ENCODE results near the gene EIF4G3. TPM values are rescaled to one million over a fixed set of nuclear protein-coding genes. Genes with fewer than 3 reads are reported as not detected.
A peak's percentile ranks its signal among the peaks of the same experiment; 100 is the strongest.

The EIF4G3 gene
- total and polyA plus RNA-seq, 9 of the 15 experiments (the other 6 are each of a cell fraction or from before 2014, with no cell fraction given), result 6.7 to 40.5 (median 32.1) TPM

GRCh38 chr1:21160263-21160796 is 16.4 kb downstream of the EIF4G3 start:
- 0 out of 2 replicates have a peak, but pooled peaks have one; percentile 27 for TF ChIP-seq MAFG (tag; conservative IDR thresholded peaks at IDR 0.05)
- TF ChIP-seq ZNF316 (IDR thresholded peaks at IDR 0.05), result peak; percentile 76
- peak; percentile 57; the same call in 1 of the 2 replicates for TF ChIP-seq C11orf30 (IDR thresholded peaks at IDR 0.05; ENCODE audit: low read depth)
- no peak for TF ChIP-seq TCF7L2 (IDR thresholded peaks at IDR 0.05; ENCODE audit: low read depth, low read length)
- no peak for TF ChIP-seq RNF2 (IDR thresholded peaks at IDR 0.05)
- FAIRE-seq (no peak), ATAC-seq (no peak), DNase-seq (ENCODE audit: extremely low read depth in 1 of 4, low spot score in 3 of 4) (no peak)
- H3K9me1 ChIP-seq (ENCODE audit: control insufficient read depth, insufficient read depth, low read length), result no peaks in the 10 kb centered on the region
- H3K4me2 ChIP-seq (ENCODE audit: insufficient read depth, low read length), result no peak overlapping the region
- no TSS peak for BruUV-seq (replicated peaks)
- in situ Hi-C loops (cut with MboI) (no loop called here), intact Hi-C loops (cut with micrococcal nuclease) (no loop called here)
- no peaks in the 10 kb centered on the region for H3K9me3 ChIP-seq (replicated peaks; ENCODE audit: control insufficient read depth, insufficient read depth, low read depth, low read length)
- no peaks in the 10 kb centered on the region for H3K27me3 ChIP-seq (ENCODE audit: control insufficient read depth in 2 of 2, insufficient read depth in 2 of 2, low read length in 2 of 2)
- H3K36me3 ChIP-seq (ENCODE audit: control insufficient read depth, insufficient read depth, low read length), result peaks cover 3% of the 10 kb centered on the region; the same call in 2 of the 3 replicates
- no peak overlapping the region for H3K27ac ChIP-seq (ENCODE audit: extremely low read depth, low read depth, low read length)
- H2AFZ ChIP-seq (ENCODE audit: low read depth, low read length), result no peak overlapping the region
- peaks cover 38% of the 10 kb centered on the region for H3K79me2 ChIP-seq (ENCODE audit: control insufficient read depth, insufficient read depth, low read length)
- peaks cover 0 to 4% of the 10 kb centered on the region in 2 experiments; a peak in 1 of 5 replicates for H3K4me1 ChIP-seq (replicated peaks in 1 of 2; ENCODE audit: control insufficient read depth in 2 of 2, insufficient read depth in 2 of 2, low read length in 2 of 2)
- no peak overlapping the region for H3K9ac ChIP-seq (ENCODE audit: insufficient read depth in 1 of 2, low read depth in 2 of 2, low read length in 2 of 2)
- H3K4me3 ChIP-seq, result no peak overlapping the region
- 54% methylated on average over 3 of the region's 3 CpGs for WGBS (ENCODE audit: insufficient coverage, low coverage, missing lambda C conversion rate)
- H4K20me1 ChIP-seq (replicated peaks; ENCODE audit: control insufficient read depth, insufficient read depth, low read length), result no peaks in the 10 kb centered on the region
- ChIA-PET CTCF (ENCODE audit: low intra/inter-chr PET ratio) (no interaction called here), POLR2A (interaction anchor here (0.7 to 2.2 kb wide), 3 partner anchors 9 to 1079 kb away, joined by 3 to 7 read pairs (median 3); no protein-coding TSS in a partner anchor)

GRCh38 chr1:21157868-21158267 is 18.8 kb downstream of the EIF4G3 start:
- in situ Hi-C loops (cut with MboI), result no loop called here
- Histone ChIP-seq H3K4me1 (replicated peaks in 1 of 2; ENCODE audit: control insufficient read depth in 2 of 2, insufficient read depth in 2 of 2, low read length in 2 of 2) (no peaks in the 10 kb centered on the region), H3K4me3 (no peak overlapping the region), H3K9ac (ENCODE audit: insufficient read depth in 1 of 2, low read depth in 2 of 2, low read length in 2 of 2) (no peak overlapping the region), H3K4me2 (ENCODE audit: insufficient read depth, low read length) (no peak overlapping the region), H3K9me3 (replicated peaks; ENCODE audit: control insufficient read depth, insufficient read depth, low read depth, low read length) (no peaks in the 10 kb centered on the region), H3K79me2 (ENCODE audit: control insufficient read depth, insufficient read depth, low read length) (peaks cover 17% of the 10 kb centered on the region; the same call in 2 of the 3 replicates), H2AFZ (ENCODE audit: low read depth, low read length) (no peak overlapping the region), H3K27ac (ENCODE audit: extremely low read depth, low read depth, low read length) (no peak overlapping the region), H3K9me1 (ENCODE audit: control insufficient read depth, insufficient read depth, low read length) (no peaks in the 10 kb centered on the region), H3K27me3 (ENCODE audit: control insufficient read depth in 2 of 2, insufficient read depth in 2 of 2, low read length in 2 of 2) (no peaks in the 10 kb centered on the region), H4K20me1 (replicated peaks; ENCODE audit: control insufficient read depth, insufficient read depth, low read length) (no peaks in the 10 kb centered on the region), H3K36me3 (ENCODE audit: control insufficient read depth, insufficient read depth, low read length) (peaks cover 10% of the 10 kb centered on the region; the same call in 1 of the 3 replicates)
- BruUV-seq (replicated peaks), result no TSS peak
- DNase-seq (ENCODE audit: extremely low read depth in 1 of 4, low spot score in 3 of 4) (no peak), FAIRE-seq (no peak), ATAC-seq (no peak)
- WGBS (ENCODE audit: insufficient coverage, low coverage, missing lambda C conversion rate), result 62% methylated on average over 3 of the region's 3 CpGs
- POLR2A ChIA-PET, result no interaction called here
- intact Hi-C loops (cut with micrococcal nuclease), result no loop called here
- CTCF ChIA-PET (ENCODE audit: low intra/inter-chr PET ratio), result no interaction called here
- no peak for TF ChIP-seq DNMT1 (IDR thresholded peaks at IDR 0.05)
- no peak for TF ChIP-seq DMBX1 (CRISPR knock-in tag; IDR thresholded peaks at IDR 0.05; ENCODE audit: borderline replicate concordance)
- TF ChIP-seq, protein P1, sequence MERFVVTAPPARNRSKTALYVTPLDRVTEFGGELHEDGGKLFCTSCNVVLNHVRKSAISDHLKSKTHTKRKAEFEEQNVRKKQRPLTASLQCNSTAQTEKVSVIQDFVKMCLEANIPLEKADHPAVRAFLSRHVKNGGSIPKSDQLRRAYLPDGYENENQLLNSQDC (CRISPR knock-in tag; IDR thresholded peaks at IDR 0.05), result no peak
- no peak for TF ChIP-seq ZFX (CRISPR knock-in tag; IDR thresholded peaks at IDR 0.05)
- no peak for TF ChIP-seq STAT5A (IDR thresholded peaks at IDR 0.05; ENCODE audit: borderline replicate concordance, low read length)
- TF ChIP-seq, protein P2, sequence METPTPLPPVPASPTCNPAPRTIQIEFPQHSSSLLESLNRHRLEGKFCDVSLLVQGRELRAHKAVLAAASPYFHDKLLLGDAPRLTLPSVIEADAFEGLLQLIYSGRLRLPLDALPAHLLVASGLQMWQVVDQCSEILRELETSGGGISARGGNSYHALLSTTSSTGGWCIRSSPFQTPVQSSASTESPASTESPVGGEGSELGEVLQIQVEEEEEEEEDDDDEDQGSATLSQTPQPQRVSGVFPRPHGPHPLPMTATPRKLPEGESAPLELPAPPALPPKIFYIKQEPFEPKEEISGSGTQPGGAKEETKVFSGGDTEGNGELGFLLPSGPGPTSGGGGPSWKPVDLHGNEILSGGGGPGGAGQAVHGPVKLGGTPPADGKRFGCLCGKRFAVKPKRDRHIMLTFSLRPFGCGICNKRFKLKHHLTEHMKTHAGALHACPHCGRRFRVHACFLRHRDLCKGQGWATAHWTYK (CRISPR knock-in tag; IDR thresholded peaks at IDR 0.05), result no peak
- no peak for TF ChIP-seq KDM4B (IDR thresholded peaks at IDR 0.05; ENCODE audit: borderline replicate concordance in 2 of 2, low read depth in 1 of 2)
- no peak for TF ChIP-seq THRB (CRISPR knock-in tag; conservative IDR thresholded peaks at IDR 0.05)
- no peak for TF ChIP-seq HDAC2 (IDR thresholded peaks at IDR 0.05)
- no peak for TF ChIP-seq ZNF133 (CRISPR knock-in tag; IDR thresholded peaks at IDR 0.05)
- no peak for TF ChIP-seq KDM1A (IDR thresholded peaks at IDR 0.05)

Measured in K562 (cell line).